ENCODE measurements around the gene PRDX2. TPM values are rescaled to one million over a fixed set of nuclear protein-coding genes. Genes with fewer than 3 reads are reported as not detected.

PRDX2 gene
- total RNA-seq, 1 donor from 2014 or later: 750 TPM

GRCh38 chr19:12769689-12770088 lies 31.9 kb downstream of the PRDX2 start:
- ATAC-seq: no peak
- intact Hi-C loops (cut with micrococcal nuclease): loop anchor here (5.0 to 10.0 kb wide), 2 partner anchors 38 to 75 kb away; partner anchors contain the start of gene RNASEH2A

GRCh38 chr19:12767666-12768065 lies 33.9 kb downstream of the PRDX2 start:
- DNase-seq (no peak), ATAC-seq (no peak)
- intact Hi-C loops (cut with micrococcal nuclease): loop anchor here (5.0 to 10.0 kb wide), 2 partner anchors 40 to 77 kb away; partner anchors contain the start of gene RNASEH2A

More at GRCh38 chr19:12769689-12770088, 31.9 kb downstream of the PRDX2 start:
- DNase-seq: no peak

GRCh38 chr19:12767150-12767549 lies 34.5 kb downstream of the PRDX2 start:
- ATAC-seq (no peak), DNase-seq (no peak)
- intact Hi-C loops (cut with micrococcal nuclease): loop anchor here (5.0 to 10.0 kb wide), 2 partner anchors 40 to 78 kb away; partner anchors contain the start of gene RNASEH2A

GRCh38 chr19:12766051-12766521 lies 35.5 kb downstream of the PRDX2 start:
- intact Hi-C loops (cut with micrococcal nuclease): loop anchor here (5.0 to 10.0 kb wide), 2 partner anchors 41 to 79 kb away; partner anchors contain the start of gene RNASEH2A
- DNase-seq: peak; percentile 94
- ATAC-seq: peak; percentile 82

GRCh38 chr19:12764698-12765097 lies 36.9 kb downstream of the PRDX2 start:
- intact Hi-C loops (cut with micrococcal nuclease): loop anchor here (5.0 to 10.0 kb wide), 2 partner anchors 43 to 80 kb away; partner anchors contain the start of gene RNASEH2A
- no peak for DNase-seq

GRCh38 chr19:12763100-12763499 lies 38.5 kb downstream of the PRDX2 start:
- intact Hi-C loops (cut with micrococcal nuclease): loop anchor here (10.0 kb wide), 1 partner anchor 82 kb away; no protein-coding TSS in a partner anchor
- DNase-seq (peak; percentile 87), ATAC-seq (peak; percentile 83)

More at GRCh38 chr19:12764698-12765097, 36.9 kb downstream of the PRDX2 start:
- ATAC-seq: no peak

- no peak for ATAC-seq
- no peak for DNase-seq
- intact Hi-C loops (cut with micrococcal nuclease): loop anchor here (10.0 kb wide), 1 partner anchor 85 kb away; no protein-coding TSS in a partner anchor
Observed at GRCh38 chr19:12759686-12760085, 41.9 kb downstream of the PRDX2 start.

- peak; percentile 83 for DNase-seq
- peak; percentile 80 for ATAC-seq
- intact Hi-C loops (cut with micrococcal nuclease): no loop called here
Observed at GRCh38 chr19:12757544-12758274, 43.9 kb downstream of the PRDX2 start.

GRCh38 chr19:12756150-12756883 lies 45.3 kb downstream of the PRDX2 start:
- DNase-seq (no peak), ATAC-seq (no peak)
- intact Hi-C loops (cut with micrococcal nuclease): no loop called here

- no peak for ATAC-seq
- intact Hi-C loops (cut with micrococcal nuclease): no loop called here
- DNase-seq: no peak
Observed at GRCh38 chr19:12754465-12755196, 47.0 kb downstream of the PRDX2 start.

- intact Hi-C loops (cut with micrococcal nuclease): no loop called here
- DNase-seq (no peak), ATAC-seq (no peak)
Observed at GRCh38 chr19:12752056-12752781, 49.4 kb downstream of the PRDX2 start.

- intact Hi-C loops (cut with micrococcal nuclease): no loop called here
- no peak for DNase-seq
- no peak for ATAC-seq
Observed at GRCh38 chr19:12751635-12752034, 50.0 kb downstream of the PRDX2 start, which contains the start of gene BEST2. Gene BEST2 (plus strand): TSS chr19:12751791. CDS start chr19:12752593, 802 bp downstream.

GRCh38 chr19:12750851-12751250 lies 50.7 kb downstream of the PRDX2 start:
- intact Hi-C loops (cut with micrococcal nuclease): no loop called here
- no peak for DNase-seq
- no peak for ATAC-seq

GRCh38 chr19:12749938-12750521 lies 51.6 kb downstream of the PRDX2 start:
- intact Hi-C loops (cut with micrococcal nuclease): no loop called here
- no peak for ATAC-seq
- DNase-seq: no peak

GRCh38 chr19:12748489-12748888 lies 53.1 kb downstream of the PRDX2 start:
- ATAC-seq (no peak), DNase-seq (no peak)
- intact Hi-C loops (cut with micrococcal nuclease): no loop called here

Data from left ventricle myocardium superior (tissue), 1 donor.